ENCODE results near the gene PGAP3. TPM values are rescaled to one million over a fixed set of nuclear protein-coding genes. Genes with fewer than 3 reads are reported as not detected.

PGAP3 gene
- total RNA-seq, 1 experiment from 2014 or later, result 29.0 TPM

GRCh38 chr17:39670746-39671145, 17.1 kb downstream of the PGAP3 start:
- H3K36me3 Mint-ChIP-seq (ENCODE audit: insufficient read depth in 1 of 3, low read depth in 3 of 3), result no peaks in the 10 kb centered on the region; a peak in 1 of 7 replicates
- WGBS (ENCODE audit: extremely low coverage, insufficient read length, low lambda C conversion rate), result no CpG with 5 or more reads among the region's 4 CpGs

More at GRCh38 chr17:39670746-39671145, 17.1 kb downstream of the PGAP3 start:
- no peak overlapping the region for H3K14ac ChIP-seq (ENCODE audit: insufficient read depth, low read length)
- no peaks in the 10 kb centered on the region; a peak in 1 of 5 replicates for H3K9me3 Mint-ChIP-seq
- DNase-seq, result no peak
- H4K20me1 ChIP-seq (ENCODE audit: control insufficient read depth, insufficient read depth, insufficient read length), result no peaks in the 10 kb centered on the region
- H3K56ac ChIP-seq (ENCODE audit: insufficient read length, low read depth, low read length), result no peak overlapping the region
- H3K79me1 ChIP-seq (ENCODE audit: insufficient read depth, low read depth, low read length, poor library complexity, severe bottlenecking), result no peaks in the 10 kb centered on the region
- H4K91ac ChIP-seq (ENCODE audit: insufficient read length, low read depth, low read length), result no peak overlapping the region
- H2AK5ac ChIP-seq (ENCODE audit: insufficient read length, low read length), result no peak overlapping the region
- H3T11ph ChIP-seq (ENCODE audit: low read length), result no peak overlapping the region
- H3K27ac Mint-ChIP-seq, result no peak overlapping the region
- H3K9me3 ChIP-seq (ENCODE audit: control insufficient read depth, low read depth, low read length), result no peaks in the 10 kb centered on the region
- no peak overlapping the region for H3K9ac ChIP-seq (ENCODE audit: extremely low read depth, insufficient read length, low read length)
- peaks cover 56% of the 10 kb centered on the region for H3K27me3 Mint-ChIP-seq (ENCODE audit: low read depth)
- H3K79me2 ChIP-seq (ENCODE audit: insufficient read depth, low read length), result no peaks in the 10 kb centered on the region
- H2BK12ac ChIP-seq (ENCODE audit: insufficient read length, low read depth, low read length), result no peak overlapping the region
- H2BK120ac ChIP-seq (ENCODE audit: low read depth, low read length, poor library complexity, severe bottlenecking), result no peak overlapping the region
- H2BK5ac ChIP-seq (ENCODE audit: insufficient read length, low read length), result no peak overlapping the region
- H4K8ac ChIP-seq (replicated peaks; ENCODE audit: insufficient read length, low read depth, low read length), result no peak overlapping the region
- H3K4me3 Mint-ChIP-seq, result no peak overlapping the region; a peak in 1 of 5 replicates
- H2BK15ac ChIP-seq (ENCODE audit: low read depth, low read length), result no peak overlapping the region
- no peak overlapping the region for H3K27ac ChIP-seq (ENCODE audit: insufficient read length, low read depth, low read length)
- peaks cover 28 to 29% of the 10 kb centered on the region in 2 experiments for H3K4me1 Mint-ChIP-seq
- no peak overlapping the region for H2AFZ ChIP-seq (ENCODE audit: low read length)
- peaks cover 6% of the 10 kb centered on the region for H3K23me2 ChIP-seq (ENCODE audit: insufficient read length, low read depth, low read length, poor library complexity, severe bottlenecking)
- H4K5ac ChIP-seq (ENCODE audit: insufficient read length, low read depth, low read length), result no peak overlapping the region
- TF ChIP-seq, protein P1, sequence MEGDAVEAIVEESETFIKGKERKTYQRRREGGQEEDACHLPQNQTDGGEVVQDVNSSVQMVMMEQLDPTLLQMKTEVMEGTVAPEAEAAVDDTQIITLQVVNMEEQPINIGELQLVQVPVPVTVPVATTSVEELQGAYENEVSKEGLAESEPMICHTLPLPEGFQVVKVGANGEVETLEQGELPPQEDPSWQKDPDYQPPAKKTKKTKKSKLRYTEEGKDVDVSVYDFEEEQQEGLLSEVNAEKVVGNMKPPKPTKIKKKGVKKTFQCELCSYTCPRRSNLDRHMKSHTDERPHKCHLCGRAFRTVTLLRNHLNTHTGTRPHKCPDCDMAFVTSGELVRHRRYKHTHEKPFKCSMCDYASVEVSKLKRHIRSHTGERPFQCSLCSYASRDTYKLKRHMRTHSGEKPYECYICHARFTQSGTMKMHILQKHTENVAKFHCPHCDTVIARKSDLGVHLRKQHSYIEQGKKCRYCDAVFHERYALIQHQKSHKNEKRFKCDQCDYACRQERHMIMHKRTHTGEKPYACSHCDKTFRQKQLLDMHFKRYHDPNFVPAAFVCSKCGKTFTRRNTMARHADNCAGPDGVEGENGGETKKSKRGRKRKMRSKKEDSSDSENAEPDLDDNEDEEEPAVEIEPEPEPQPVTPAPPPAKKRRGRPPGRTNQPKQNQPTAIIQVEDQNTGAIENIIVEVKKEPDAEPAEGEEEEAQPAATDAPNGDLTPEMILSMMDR (conservative IDR thresholded peaks at IDR 0.05), result no peak
- no peak overlapping the region for H3K18ac ChIP-seq (ENCODE audit: insufficient read length, low read depth, low read length)
- H3K4me2 ChIP-seq (ENCODE audit: insufficient read depth, insufficient read length, low read length), result no peak overlapping the region
- H3K23ac ChIP-seq (ENCODE audit: insufficient read length, low read depth, low read length), result no peak overlapping the region
- H3K27me3 ChIP-seq (ENCODE audit: insufficient read depth, low read length), result peaks cover 3% of the 10 kb centered on the region; the same call in 1 of the 2 replicates
- peaks cover 3% of the 10 kb centered on the region; the same call in 1 of the 2 replicates for H3K4me1 ChIP-seq (ENCODE audit: insufficient read depth, low read length)
- H2BK20ac ChIP-seq (ENCODE audit: low read depth, low read length, poor library complexity, severe bottlenecking), result no peak overlapping the region
- no peak overlapping the region for H3K4ac ChIP-seq (ENCODE audit: low read depth, low read length)
